ENCODE results near the gene PDSS2. TPM values are rescaled to one million over a fixed set of nuclear protein-coding genes. Genes with fewer than 3 reads are reported as not detected.

PDSS2 gene
- polyA plus RNA-seq, 1 donor (not counting 4 experiments of a cell fraction or from before 2014, with no cell fraction given): 12.5 TPM

GRCh38 chr6:107106165-107106564, 353.2 kb downstream of the PDSS2 start:
- H3K9ac ChIP-seq (ENCODE audit: control insufficient read depth, extremely low read depth, insufficient read depth, low read length): no peak overlapping the region
- no peaks in the 10 kb centered on the region for H3K27me3 ChIP-seq (ENCODE audit: control insufficient read depth, extremely low read depth, insufficient read depth, low read length)
- dilution Hi-C loops (cut with MboI; ENCODE audit: extremely low pct_ligation_motif_present, low sequenced_read_pairs): no loop called here
- no peak overlapping the region for H3K4me3 ChIP-seq (ENCODE audit: control insufficient read depth in 2 of 3, extremely low read depth in 1 of 3, insufficient read depth in 2 of 3, low read depth in 1 of 3, low read length in 3 of 3)
- H3K9me3 ChIP-seq (ENCODE audit: control insufficient read depth, low read depth, low read length): no peaks in the 10 kb centered on the region
- TF ChIP-seq EZH2 (IDR thresholded peaks at IDR 0.05; ENCODE audit: low read length): no peak
- no peak for TF ChIP-seq CTCF (optimal IDR thresholded peaks at IDR 0.05 in 1 of 3, IDR thresholded peaks at IDR 0.05 in 1 of 3, conservative IDR thresholded peaks at IDR 0.05 in 1 of 3; ENCODE audit: extremely low read depth in 1 of 3, insufficient read depth in 2 of 3, low read length in 3 of 3)
- H3K79me2 ChIP-seq (ENCODE audit: control insufficient read depth, insufficient read depth, low read length): no peaks in the 10 kb centered on the region
- no peaks in the 10 kb centered on the region for H3K9me1 ChIP-seq (ENCODE audit: control insufficient read depth, extremely low read depth, insufficient read depth, low read length)
- H3K4me2 ChIP-seq (ENCODE audit: control insufficient read depth, extremely low read depth, insufficient read depth, low read depth, low read length): no peak overlapping the region
- FAIRE-seq: no peak
- H3K27ac ChIP-seq (ENCODE audit: control insufficient read depth, insufficient read depth, low read length): no peak overlapping the region
- H3K36me3 ChIP-seq (ENCODE audit: control insufficient read depth in 2 of 2, extremely low read depth in 1 of 2, insufficient read depth in 2 of 2, low read length in 2 of 2): no peaks in the 10 kb centered on the region
- no peaks in the 10 kb centered on the region for H4K20me1 ChIP-seq (ENCODE audit: control insufficient read depth, extremely low read depth, insufficient read depth, low read length)
- no peak for DNase-seq (ENCODE audit: low read depth, low spot score)
- no peak overlapping the region for H2AFZ ChIP-seq (ENCODE audit: control insufficient read depth, low read length)
- H3K4me1 ChIP-seq (ENCODE audit: control insufficient read depth, extremely low read depth, insufficient read depth, low read length): no peaks in the 10 kb centered on the region

- Histone ChIP-seq H4K20me1 (ENCODE audit: control insufficient read depth, extremely low read depth, insufficient read depth, low read length) (no peaks in the 10 kb centered on the region), H3K4me3 (ENCODE audit: control insufficient read depth in 2 of 3, extremely low read depth in 1 of 3, insufficient read depth in 2 of 3, low read depth in 1 of 3, low read length in 3 of 3) (no peak overlapping the region), H3K4me1 (ENCODE audit: control insufficient read depth, extremely low read depth, insufficient read depth, low read length) (no peaks in the 10 kb centered on the region), H3K27ac (ENCODE audit: control insufficient read depth, insufficient read depth, low read length) (no peak overlapping the region), H3K36me3 (ENCODE audit: control insufficient read depth in 2 of 2, extremely low read depth in 1 of 2, insufficient read depth in 2 of 2, low read length in 2 of 2) (no peaks in the 10 kb centered on the region), H2AFZ (ENCODE audit: control insufficient read depth, low read length) (no peak overlapping the region), H3K79me2 (ENCODE audit: control insufficient read depth, insufficient read depth, low read length) (no peaks in the 10 kb centered on the region), H3K9me3 (ENCODE audit: control insufficient read depth, low read depth, low read length) (no peaks in the 10 kb centered on the region), H3K9me1 (ENCODE audit: control insufficient read depth, extremely low read depth, insufficient read depth, low read length) (no peaks in the 10 kb centered on the region), H3K27me3 (ENCODE audit: control insufficient read depth, extremely low read depth, insufficient read depth, low read length) (no peaks in the 10 kb centered on the region), H3K9ac (ENCODE audit: control insufficient read depth, extremely low read depth, insufficient read depth, low read length) (no peak overlapping the region), H3K4me2 (ENCODE audit: control insufficient read depth, extremely low read depth, insufficient read depth, low read depth, low read length) (no peak overlapping the region)
- dilution Hi-C loops (cut with MboI; ENCODE audit: extremely low pct_ligation_motif_present, low sequenced_read_pairs): no loop called here
- no peak for FAIRE-seq
- TF ChIP-seq CTCF (optimal IDR thresholded peaks at IDR 0.05 in 1 of 3, IDR thresholded peaks at IDR 0.05 in 1 of 3, conservative IDR thresholded peaks at IDR 0.05 in 1 of 3; ENCODE audit: extremely low read depth in 1 of 3, insufficient read depth in 2 of 3, low read length in 3 of 3) (no peak), EZH2 (IDR thresholded peaks at IDR 0.05; ENCODE audit: low read length) (no peak)
- DNase-seq (ENCODE audit: low read depth, low spot score): no peak
Observed at GRCh38 chr6:107105511-107106116, 353.8 kb downstream of the PDSS2 start.

All from keratinocyte (primary cell).